Ovary (tissue), 9 donors: ENCODE measurements around the gene THEMIS. TPM values are rescaled to one million over a fixed set of nuclear protein-coding genes. Genes with fewer than 3 reads are reported as not detected.

Experiments
- DNase-seq, 5 donors: peaks; one replicate each; pipeline ENCODE4 v3.0.0-alpha.2; 2019 to 2020
- H3K27ac ChIP-seq, 2 donors: fragments of 200-600 bp; one replicate each; pipeline versions ENCODE4 v1.5.1 to v1.8.0; 2019 to 2022
- H3K27me3 ChIP-seq: fragments of 200-600 bp; one replicate; pipeline ENCODE4 v1.8.0; 2022
- H3K36me3 ChIP-seq: fragments of 200-600 bp; sonication (generic); one replicate; pipeline ENCODE4 v1.5.1; 2019
- H3K4me1 ChIP-seq: one replicate; pipeline ENCODE4 v1.8.1; 2013; ENCODE audit warnings: mild to moderate bottlenecking, moderate library complexity; ENCODE audit not compliant: insufficient read depth
- H3K4me3 ChIP-seq: fragments of 200-600 bp; sonication (generic); one replicate; pipeline ENCODE4 v1.5.1; 2017
- H3K9me3 ChIP-seq, 2 donors: fragments of 200-600 bp in 1 of 2; sonication (generic) in 1 of 2; one replicate each; pipeline versions ENCODE4 v1.5.1 to v1.8.1; 2013 to 2019; ENCODE audit warnings: mild to moderate bottlenecking in 1 of 2, moderate library complexity in 1 of 2
- EP300 ChIP-seq: sonication (generic); formaldehyde crosslinking; IDR thresholded peaks from one replicate; pipeline ENCODE4 v1.6.1; 2017; ENCODE audit warnings: antibody characterized with exemption
- POLR2A ChIP-seq: fragments of 450-650 bp; IDR thresholded peaks from one replicate; pipeline ENCODE4 v1.6.1; 2017; ENCODE audit warnings: antibody characterized with exemption, mild to moderate bottlenecking, moderate library complexity
- WGBS, 3 donors: extraction: QIAGEN DNeasy Blood & Tissue Kit in 1 of 3; methylation state at CpG; one replicate each; pipeline versions ENCODE4 v1.1.5 to v1.1.7; 2013 to 2017; 5-methylcytosine and 5-hydroxymethylcytosine counted together
- intact Hi-C, 4 donors: fragments of 100-400 bp; cut with DNase I; formaldehyde crosslinking; loops; one replicate each; pipeline versions ENCODE4 v1.11.0 to v1.15.1; 2022 to 2023
- polyA plus RNA-seq, 2 donors: library from polyadenylated mRNA; stranded (reverse); fragments of 200-250 nt in 1 of 2; fragments of 350-450 nt in 1 of 2; fragmentation: Illumina TruSeq in 1 of 2; extraction: RNeasy Lipid Tissue Mini Kit (QIAGEN cat#74804) in 1 of 2; gene quantifications; one replicate each; pipeline ENCODE4 v1.2.3, GENCODE V29; 2013 to 2014
- small RNA-seq: library from RNA; depleted of rRNA; stranded (forward); fragments of <200 nt; gene quantifications from one replicate; pipeline ENCODE3, GENCODE V24; 2016
- total RNA-seq, 7 donors: library from RNA; depleted of rRNA in 2 of 7; stranded (reverse); fragments of >200 nt in 2 of 7; fragmentation: NEBNext Ultra II Directional in 3 of 7; extraction: Animal tissue kit (Norgen Biotek cat#: 25700) in 3 of 7; gene quantifications; one replicate each; pipeline versions ENCODE4 v1.1.0 to v1.2.4, GENCODE V29; 2016 to 2023
- TF ChIP-seq, protein P1 (sequence below), 3 donors: fragments of 450-650 bp in 2 of 3; fragments of 200-600 bp in 1 of 3; IDR thresholded peaks; one replicate each; pipeline versions ENCODE4 v1.5.1 to v1.8.0; 2016 to 2022; ENCODE audit warnings: antibody characterized with exemption in 3 of 3, mild to moderate bottlenecking in 1 of 3
- donor health status: DM: no; HTN: no; CAD: no; lungs with moderate emphysema.
- donor health status: DM: no; HTN: no; CAD: no.
- donor health status: Bipolar disorder and iron deficiency.
- donor health status: DM: yes; HTN: yes; CAD: no.
- donor health status: DM: no; HTN: no; CAD: no.
- donor health status: DM: yes; HTN: yes; CAD: no.

The THEMIS gene
- total and polyA plus RNA-seq, 9 donors, result 0.05 to 0.87 (median 0.40) TPM; not detected in 1

DNA sequence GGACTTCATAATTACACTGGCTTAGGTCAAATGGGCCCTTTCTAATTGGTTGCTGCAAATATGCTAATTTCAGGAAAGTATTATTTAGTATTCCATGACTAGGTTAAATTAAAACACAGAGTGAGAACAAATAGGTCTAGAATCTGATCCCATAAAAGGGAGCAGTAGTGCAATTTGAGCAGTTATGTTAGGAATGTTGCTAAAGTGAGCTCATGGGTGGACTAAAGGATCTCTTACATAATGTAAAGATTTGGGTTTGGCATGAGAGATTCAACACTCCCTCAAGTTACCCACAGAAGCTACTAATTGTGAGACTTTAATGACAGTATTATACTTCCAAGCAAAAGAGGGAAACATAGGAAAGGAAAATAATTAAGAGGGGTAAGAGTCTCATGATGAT is 214.8 kb downstream of the THEMIS start:
- no peaks in the 10 kb centered on the region for H3K36me3 ChIP-seq
- H3K27ac ChIP-seq, result no peak overlapping the region
- intact Hi-C loops, result no loop called here
- DNase-seq, result no peak
- H3K4me1 ChIP-seq, result no peaks in the 10 kb centered on the region
- no peaks in the 10 kb centered on the region for H3K9me3 ChIP-seq
- TF ChIP-seq, protein P1, sequence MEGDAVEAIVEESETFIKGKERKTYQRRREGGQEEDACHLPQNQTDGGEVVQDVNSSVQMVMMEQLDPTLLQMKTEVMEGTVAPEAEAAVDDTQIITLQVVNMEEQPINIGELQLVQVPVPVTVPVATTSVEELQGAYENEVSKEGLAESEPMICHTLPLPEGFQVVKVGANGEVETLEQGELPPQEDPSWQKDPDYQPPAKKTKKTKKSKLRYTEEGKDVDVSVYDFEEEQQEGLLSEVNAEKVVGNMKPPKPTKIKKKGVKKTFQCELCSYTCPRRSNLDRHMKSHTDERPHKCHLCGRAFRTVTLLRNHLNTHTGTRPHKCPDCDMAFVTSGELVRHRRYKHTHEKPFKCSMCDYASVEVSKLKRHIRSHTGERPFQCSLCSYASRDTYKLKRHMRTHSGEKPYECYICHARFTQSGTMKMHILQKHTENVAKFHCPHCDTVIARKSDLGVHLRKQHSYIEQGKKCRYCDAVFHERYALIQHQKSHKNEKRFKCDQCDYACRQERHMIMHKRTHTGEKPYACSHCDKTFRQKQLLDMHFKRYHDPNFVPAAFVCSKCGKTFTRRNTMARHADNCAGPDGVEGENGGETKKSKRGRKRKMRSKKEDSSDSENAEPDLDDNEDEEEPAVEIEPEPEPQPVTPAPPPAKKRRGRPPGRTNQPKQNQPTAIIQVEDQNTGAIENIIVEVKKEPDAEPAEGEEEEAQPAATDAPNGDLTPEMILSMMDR (IDR thresholded peaks at IDR 0.05), result no peak
- TF ChIP-seq POLR2A (no peak), EP300 (no peak)
- H3K4me3 ChIP-seq, result no peak overlapping the region
- H3K27me3 ChIP-seq, result no peaks in the 10 kb centered on the region

DNA sequence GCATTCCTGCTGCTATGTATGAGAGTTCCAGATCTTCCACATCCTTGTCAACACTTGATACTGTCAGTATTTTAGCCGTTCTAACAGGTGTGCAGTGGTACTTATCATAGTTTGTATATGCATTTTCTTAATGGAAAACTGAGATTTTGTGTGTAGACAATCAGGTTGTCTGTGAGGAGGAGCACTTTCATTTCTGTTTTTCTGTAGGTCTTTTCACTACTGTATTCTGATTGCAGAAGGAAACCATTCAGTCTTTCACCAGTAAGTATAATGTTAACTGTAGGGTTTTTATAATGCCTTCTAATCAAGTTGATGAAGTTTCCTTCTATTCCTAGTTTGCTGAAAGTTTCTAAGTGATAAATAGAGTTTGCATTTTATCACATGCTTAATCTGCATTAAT is 216.4 kb downstream of the THEMIS start:
- Histone ChIP-seq H3K27ac (no peak overlapping the region), H3K4me3 (no peak overlapping the region), H3K9me3 (no peaks in the 10 kb centered on the region), H3K27me3 (no peaks in the 10 kb centered on the region), H3K36me3 (no peaks in the 10 kb centered on the region), H3K4me1 (no peaks in the 10 kb centered on the region)
- DNase-seq, result no peak
- 84 to 97% (median 84%) methylated on average over 1 of the region's 1 CpG for WGBS, 3 donors
- intact Hi-C loops, result no loop called here
- TF ChIP-seq EP300, result no peak
- no peak for TF ChIP-seq POLR2A
- TF ChIP-seq, protein P1 (IDR thresholded peaks at IDR 0.05), result no peak

Small RNAs within 50 kb of the gene (small RNA-seq; reads per million reads assigned to genes)
- not detected for gene MRPS17P5
